A673 (cell line): Measurements from ENCODE around the gene TRAF7.

Experiments used
- CTCF ChIP-seq: fragments of 300-800, 200-600 bp; sonication (generic); conservative IDR thresholded peaks from 2 replicates; pipeline ENCODE4 v1.5.1; 2017; ENCODE audit warnings: low read depth, mild to moderate bottlenecking, antibody characterized with exemption, low read length, moderate library complexity, mixed read lengths
- EZH2 ChIP-seq: fragments of 200-600 bp; sonication (generic); IDR thresholded peaks from 2 replicates; pipeline ENCODE4 v1.6.1; 2017; ENCODE audit warnings: borderline replicate concordance, low read depth, mild to moderate bottlenecking, mixed read lengths, antibody characterized with exemption, low read length; ENCODE audit not compliant: poor library complexity, severe bottlenecking

GRCh38 chr16:2213817-2214718, 58.5 kb downstream of the TRAF7 start:
- TF ChIP-seq CTCF (no peak), EZH2 (no peak)
